Astrocyte (in vitro differentiated cells and primary cell): Measurements from ENCODE around the gene CCDC87. TPM values are rescaled to one million over a fixed set of nuclear protein-coding genes. Genes with fewer than 3 reads are reported as not detected.

Experiments used
- DNase-seq: peaks from one replicate; pipeline ENCODE4 v3.0.0-alpha.2; 2010; ENCODE audit warnings: low read depth
- FAIRE-seq: peaks from 2 replicates; lab custom pipeline; 2011; peaks lifted over from hg19 to GRCh38; lab: Jason Lieb, UNC
- H2AFZ ChIP-seq: 2 replicates; pipeline ENCODE4 v1.6.0; 2012; ENCODE audit warnings: low read depth, low read length, inconsistent platforms
- H3K27ac ChIP-seq: 2 replicates; pipeline ENCODE4 v1.5.1; 2011; ENCODE audit warnings: low read depth, low read length, inconsistent platforms
- H3K27me3 ChIP-seq: 2 replicates; pipeline ENCODE4 v1.6.0; 2011; ENCODE audit warnings: low read length, inconsistent platforms; ENCODE audit not compliant: insufficient read depth
- H3K36me3 ChIP-seq: 2 replicates; pipeline ENCODE4 v1.5.1; 2011; ENCODE audit warnings: low read length, inconsistent platforms; ENCODE audit not compliant: insufficient read depth
- H3K4me1 ChIP-seq: 2 replicates; pipeline ENCODE4 v1.5.1; 2011; ENCODE audit warnings: low read length, inconsistent platforms; ENCODE audit not compliant: insufficient read depth
- H3K4me2 ChIP-seq: 2 replicates; pipeline ENCODE4 v1.6.0; 2012; ENCODE audit warnings: low read length, inconsistent platforms
- H3K4me3 ChIP-seq: 2 replicates; pipeline ENCODE4 v1.5.1; 2011; ENCODE audit warnings: low read depth, mild to moderate bottlenecking, low read length, inconsistent platforms; ENCODE audit not compliant: insufficient read depth
- H3K79me2 ChIP-seq: 2 replicates; pipeline ENCODE4 v1.6.0; 2012; ENCODE audit warnings: mild to moderate bottlenecking, low read length, inconsistent platforms; ENCODE audit not compliant: insufficient read depth
- H3K9ac ChIP-seq: 2 replicates; pipeline ENCODE4 v1.6.0; 2012; ENCODE audit warnings: mild to moderate bottlenecking, low read length, inconsistent platforms
- H3K9me3 ChIP-seq: 2 replicates; pipeline ENCODE4 v1.5.1; 2012; ENCODE audit warnings: low read depth, mild to moderate bottlenecking, low read length, inconsistent platforms; ENCODE audit not compliant: insufficient read depth
- H4K20me1 ChIP-seq: 2 replicates; pipeline ENCODE4 v1.6.0; 2012; ENCODE audit warnings: low read length, inconsistent platforms; ENCODE audit not compliant: insufficient read depth
- H3K27ac Mint-ChIP-seq: one replicate; pipeline ENCODE4 v1.8.0; 2021; ENCODE audit warnings: mild to moderate bottlenecking, mixed read lengths; ENCODE audit not compliant: unreplicated experiment
- H3K27me3 Mint-ChIP-seq: one replicate; pipeline ENCODE4 v1.8.0; 2021; ENCODE audit warnings: low read depth, mixed read lengths; ENCODE audit not compliant: unreplicated experiment
- H3K36me3 Mint-ChIP-seq: one replicate; pipeline ENCODE4 v1.8.0; 2021; ENCODE audit warnings: low read depth, mixed read lengths; ENCODE audit not compliant: unreplicated experiment
- H3K4me1 Mint-ChIP-seq: one replicate; pipeline ENCODE4 v1.8.0; 2021; ENCODE audit warnings: low read depth, mixed read lengths; ENCODE audit not compliant: unreplicated experiment
- H3K4me3 Mint-ChIP-seq: one replicate; pipeline ENCODE4 v1.8.0; 2021; ENCODE audit warnings: mild to moderate bottlenecking, moderate library complexity, mixed read lengths; ENCODE audit not compliant: unreplicated experiment
- H3K9me3 Mint-ChIP-seq: one replicate; pipeline ENCODE4 v1.8.0; 2021; ENCODE audit warnings: mild to moderate bottlenecking, mixed read lengths; ENCODE audit not compliant: unreplicated experiment
- EZH2 ChIP-seq: IDR thresholded peaks from 2 replicates; pipeline ENCODE4 v1.6.1; 2012; ENCODE audit warnings: mild to moderate bottlenecking, low read length, inconsistent platforms; ENCODE audit not compliant: insufficient read depth
- total RNA-seq: library from RNA; stranded (reverse); gene quantifications from 2 replicates; pipeline ENCODE4 v1.2.1, GENCODE V29; 2021
- TF ChIP-seq, protein P1 (sequence below): IDR thresholded peaks from 2 replicates; pipeline ENCODE4 v1.5.1; 2011; ENCODE audit warnings: low read depth, mild to moderate bottlenecking, inconsistent platforms, low read length, moderate library complexity; ENCODE audit not compliant: insufficient read depth

Gene CCDC87
- total RNA-seq, 1 donor from 2014 or later, result 0.34 TPM

DNA sequence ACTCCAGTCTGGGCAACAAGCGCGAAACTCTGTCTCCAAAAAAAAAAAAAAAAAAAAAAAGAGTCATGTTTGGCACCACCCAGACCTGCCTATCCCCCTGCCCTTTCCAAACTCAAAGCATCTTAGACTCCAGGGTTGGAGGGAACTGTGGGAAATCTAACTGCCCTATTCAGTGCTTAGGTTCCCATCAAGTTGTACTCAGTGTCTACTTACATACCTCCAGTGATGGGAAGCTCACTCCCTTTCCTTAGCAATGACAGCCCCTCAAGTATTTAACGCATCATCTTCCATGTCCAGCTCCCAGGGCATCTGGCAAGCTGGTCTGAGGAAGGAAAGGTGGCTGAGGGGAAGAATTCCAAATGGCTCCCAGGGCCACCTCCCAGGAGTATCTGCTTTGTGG is 43.2 kb downstream of the CCDC87 start:
- no peak overlapping the region for H3K27ac ChIP-seq
- no peak for TF ChIP-seq EZH2
- H3K4me1 ChIP-seq, result peaks cover 7% of the 10 kb centered on the region
- no peak overlapping the region for H3K9ac ChIP-seq
- no peak overlapping the region for H2AFZ ChIP-seq
- no peaks in the 10 kb centered on the region for H3K79me2 ChIP-seq
- FAIRE-seq (no peak), DNase-seq (no peak)
- H3K27me3 ChIP-seq, result peaks cover 2% of the 10 kb centered on the region
- H4K20me1 ChIP-seq, result no peaks in the 10 kb centered on the region
- no peak overlapping the region for H3K4me2 ChIP-seq
- peaks cover 27% of the 10 kb centered on the region for H3K27me3 Mint-ChIP-seq
- H3K36me3 Mint-ChIP-seq, result peaks cover 2% of the 10 kb centered on the region
- H3K9me3 Mint-ChIP-seq, result no peaks in the 10 kb centered on the region
- no peak overlapping the region for H3K4me3 ChIP-seq
- no peaks in the 10 kb centered on the region for H3K36me3 ChIP-seq
- H3K4me3 Mint-ChIP-seq, result no peak overlapping the region
- peak overlapping the region; percentile 47 for H3K27ac Mint-ChIP-seq
- no peaks in the 10 kb centered on the region for H3K4me1 Mint-ChIP-seq
- no peaks in the 10 kb centered on the region for H3K9me3 ChIP-seq

DNA sequence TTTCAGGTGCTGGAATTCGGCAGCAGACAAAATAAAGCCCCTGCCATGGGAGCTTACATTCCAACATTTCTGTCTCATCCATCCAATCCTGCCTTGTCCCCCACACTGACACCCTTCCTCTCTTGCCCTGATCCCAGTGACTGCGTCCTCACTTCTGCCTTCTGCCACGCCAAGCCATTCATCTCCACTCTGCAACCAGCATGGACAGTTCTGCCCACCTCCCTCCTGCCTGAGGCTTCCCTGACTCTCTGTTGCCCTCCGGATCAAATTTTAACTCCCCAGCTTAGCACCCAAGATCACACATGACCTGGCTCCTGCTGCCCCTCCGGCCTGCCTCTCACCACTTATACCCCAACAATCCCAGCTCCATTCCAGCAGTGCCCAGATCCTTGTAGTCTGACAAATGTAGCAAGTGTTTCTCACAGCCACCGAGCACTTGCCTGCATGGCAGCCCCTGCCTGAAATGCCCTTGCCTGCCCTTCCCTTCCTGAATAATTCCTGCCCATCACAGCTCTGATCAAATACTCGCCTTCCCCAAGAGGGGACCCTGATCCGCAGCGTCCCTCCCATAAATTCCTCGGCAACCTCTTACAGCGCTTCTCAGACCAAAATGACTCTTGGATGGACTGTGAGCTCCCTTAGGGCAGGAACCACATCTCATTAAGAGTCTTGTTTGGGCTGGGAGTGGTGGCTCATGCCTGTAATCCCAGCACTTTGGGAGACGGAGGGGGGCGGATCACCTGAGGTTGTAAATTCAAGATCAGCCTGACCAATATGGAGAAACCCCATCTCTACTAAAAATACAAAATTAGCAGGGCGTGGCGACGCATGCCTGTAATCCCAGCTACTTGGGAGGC is 43.9 kb downstream of the CCDC87 start:
- H3K27me3 ChIP-seq, result peaks cover 2% of the 10 kb centered on the region
- FAIRE-seq, result no peak
- H3K27ac Mint-ChIP-seq, result no peak overlapping the region

DNA sequence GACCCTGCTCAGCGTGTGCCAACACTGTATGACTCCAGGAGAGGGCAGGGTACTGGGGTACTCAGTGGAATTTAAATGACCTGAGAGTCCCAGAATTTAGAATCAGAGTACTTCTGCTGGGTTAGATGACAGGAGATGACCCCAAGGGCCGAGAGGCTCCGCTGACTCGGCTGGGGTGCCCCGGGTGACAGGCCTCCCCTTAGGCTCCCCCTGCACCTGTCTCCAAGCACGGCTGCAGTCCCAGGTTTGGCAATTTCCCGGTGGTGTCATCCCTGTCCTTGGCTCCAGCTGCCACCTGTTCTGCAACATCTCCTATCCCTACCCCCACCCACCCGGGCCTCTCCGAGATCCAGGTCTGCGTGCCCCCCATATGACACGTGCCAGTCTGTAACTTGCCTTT is 44.8 kb downstream of the CCDC87 start:
- Histone ChIP-seq H3K27ac (no peak overlapping the region), H3K4me1 (peaks cover 20% of the 10 kb centered on the region), H3K4me2 (no peak overlapping the region), H3K36me3 (no peaks in the 10 kb centered on the region), H3K27me3 (peaks cover 2% of the 10 kb centered on the region), H3K9ac (no peak overlapping the region), H3K4me3 (no peak overlapping the region), H3K9me3 (no peaks in the 10 kb centered on the region), H4K20me1 (peaks cover 4% of the 10 kb centered on the region), H2AFZ (no peak overlapping the region), H3K79me2 (no peaks in the 10 kb centered on the region)
- Mint-ChIP-seq H3K4me1 (no peaks in the 10 kb centered on the region), H3K27me3 (peaks cover 27% of the 10 kb centered on the region), H3K9me3 (no peaks in the 10 kb centered on the region), H3K36me3 (peaks cover 4% of the 10 kb centered on the region), H3K27ac (no peak overlapping the region), H3K4me3 (no peak overlapping the region)
- TF ChIP-seq, protein P1, sequence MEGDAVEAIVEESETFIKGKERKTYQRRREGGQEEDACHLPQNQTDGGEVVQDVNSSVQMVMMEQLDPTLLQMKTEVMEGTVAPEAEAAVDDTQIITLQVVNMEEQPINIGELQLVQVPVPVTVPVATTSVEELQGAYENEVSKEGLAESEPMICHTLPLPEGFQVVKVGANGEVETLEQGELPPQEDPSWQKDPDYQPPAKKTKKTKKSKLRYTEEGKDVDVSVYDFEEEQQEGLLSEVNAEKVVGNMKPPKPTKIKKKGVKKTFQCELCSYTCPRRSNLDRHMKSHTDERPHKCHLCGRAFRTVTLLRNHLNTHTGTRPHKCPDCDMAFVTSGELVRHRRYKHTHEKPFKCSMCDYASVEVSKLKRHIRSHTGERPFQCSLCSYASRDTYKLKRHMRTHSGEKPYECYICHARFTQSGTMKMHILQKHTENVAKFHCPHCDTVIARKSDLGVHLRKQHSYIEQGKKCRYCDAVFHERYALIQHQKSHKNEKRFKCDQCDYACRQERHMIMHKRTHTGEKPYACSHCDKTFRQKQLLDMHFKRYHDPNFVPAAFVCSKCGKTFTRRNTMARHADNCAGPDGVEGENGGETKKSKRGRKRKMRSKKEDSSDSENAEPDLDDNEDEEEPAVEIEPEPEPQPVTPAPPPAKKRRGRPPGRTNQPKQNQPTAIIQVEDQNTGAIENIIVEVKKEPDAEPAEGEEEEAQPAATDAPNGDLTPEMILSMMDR, result no peak
- TF ChIP-seq EZH2, result no peak
- FAIRE-seq (no peak), DNase-seq (no peak)

More for the DNA sequence above, 43.9 kb downstream of the CCDC87 start:
- no peaks in the 10 kb centered on the region for H3K9me3 Mint-ChIP-seq
- no peak overlapping the region for H3K4me3 ChIP-seq
- H3K9me3 ChIP-seq, result no peaks in the 10 kb centered on the region
- H3K4me3 Mint-ChIP-seq, result no peak overlapping the region
- TF ChIP-seq, protein P1, result no peak
- TF ChIP-seq EZH2, result no peak
- peaks cover 27% of the 10 kb centered on the region for H3K27me3 Mint-ChIP-seq
- H3K79me2 ChIP-seq, result no peaks in the 10 kb centered on the region
- peaks cover 2% of the 10 kb centered on the region for H3K36me3 Mint-ChIP-seq
- no peak overlapping the region for H3K9ac ChIP-seq
- no peaks in the 10 kb centered on the region for H3K4me1 Mint-ChIP-seq
- no peaks in the 10 kb centered on the region for H3K36me3 ChIP-seq
- peaks cover 10% of the 10 kb centered on the region for H3K4me1 ChIP-seq
- H2AFZ ChIP-seq, result no peak overlapping the region
- no peak for DNase-seq
- no peaks in the 10 kb centered on the region for H4K20me1 ChIP-seq
- no peak overlapping the region for H3K27ac ChIP-seq
- H3K4me2 ChIP-seq, result no peak overlapping the region
